HT1080 (cell line): ENCODE data around the gene HIRIP3. TPM values are rescaled to one million over a fixed set of nuclear protein-coding genes. Genes with fewer than 3 reads are reported as not detected.
"Not testable (repeated sequence)": the region's sequence is repeated elsewhere in the genome, so short reads cannot be mapped to it uniquely, and the experiment has no call there.

Source experiments
- DNase-seq: peaks from one replicate; pipeline ENCODE4 v3.0.0-alpha.2; 2015; ENCODE audit warnings: low read depth
- total RNA-seq: library from RNA; depleted of rRNA; stranded (reverse); fragments of >200 nt; shearing (Covaris generic); gene quantifications from 2 replicates; pipeline ENCODE4 v1.2.3, GENCODE V29; 2014; rRNA removed

The HIRIP3 gene
- total RNA-seq, 1 experiment from 2014 or later, result 33.8 TPM

DNA sequence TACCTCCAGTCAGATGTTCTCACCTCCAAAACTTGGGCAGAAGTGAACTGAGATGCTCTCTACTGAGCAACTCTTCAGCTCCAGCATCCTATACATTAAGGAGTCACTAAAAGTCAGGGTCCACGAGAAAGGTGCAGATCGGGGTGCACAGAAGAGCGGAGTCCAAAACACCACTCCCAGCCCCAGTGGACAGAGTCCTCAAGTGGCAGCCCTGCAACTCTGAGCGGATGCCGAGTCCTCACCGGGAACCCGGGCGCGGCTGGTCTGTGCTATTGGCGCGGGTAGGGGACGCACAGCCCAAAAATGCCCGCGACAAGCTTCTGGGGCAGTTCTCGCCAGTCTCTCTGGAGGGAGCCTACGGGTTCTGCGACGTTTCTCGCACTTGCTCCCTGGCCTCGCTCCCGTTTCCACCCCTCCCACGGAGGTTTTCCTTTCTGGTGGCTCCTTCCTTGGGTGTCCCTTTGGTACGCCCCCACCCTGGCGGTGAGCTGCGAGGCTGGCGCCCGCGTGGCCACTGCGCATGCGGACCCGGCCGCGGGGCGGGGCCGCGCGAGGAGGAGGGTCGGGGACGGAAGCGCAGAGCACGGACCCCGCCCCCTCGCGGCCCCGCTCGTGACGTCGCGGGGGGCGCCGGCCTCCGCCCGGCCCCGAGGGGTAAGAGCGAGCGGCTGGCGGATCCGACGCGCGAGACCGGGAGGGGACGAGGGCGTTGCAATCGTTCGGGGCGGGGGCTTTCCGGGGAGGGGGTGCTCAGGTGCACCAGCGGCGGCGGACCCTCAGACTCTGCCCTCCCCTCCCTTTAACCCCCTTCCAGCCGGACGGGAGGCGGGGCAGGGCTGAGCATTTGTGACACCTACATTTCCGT is 33.7 kb downstream of the HIRIP3 start, which contains the start of gene TMEM219:
TMEM219 (plus strand) TSS at position 601 of the 865 bp plus-strand sequence. CDS start 1,065 bp downstream, outside the sequence.
- DNase-seq, result peak; percentile 88

DNA sequence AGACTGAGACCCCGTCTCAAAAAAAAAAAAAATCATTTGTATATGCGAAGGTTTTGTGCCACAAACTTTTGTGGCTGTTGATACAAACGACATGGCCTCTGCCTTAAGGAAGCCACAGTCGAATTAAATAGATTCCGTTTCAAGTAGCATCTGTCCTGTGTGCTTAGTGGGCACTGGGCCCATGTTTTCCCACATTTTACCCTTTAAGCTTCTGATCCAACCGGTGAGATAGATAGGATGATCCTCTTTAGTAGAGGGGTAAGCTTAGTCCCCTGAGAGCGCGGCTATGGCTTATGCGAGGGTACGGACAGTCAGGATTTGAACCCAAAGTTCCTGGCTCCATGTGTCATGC is 34.3 kb downstream of the HIRIP3 start:
- no peak for DNase-seq

DNA sequence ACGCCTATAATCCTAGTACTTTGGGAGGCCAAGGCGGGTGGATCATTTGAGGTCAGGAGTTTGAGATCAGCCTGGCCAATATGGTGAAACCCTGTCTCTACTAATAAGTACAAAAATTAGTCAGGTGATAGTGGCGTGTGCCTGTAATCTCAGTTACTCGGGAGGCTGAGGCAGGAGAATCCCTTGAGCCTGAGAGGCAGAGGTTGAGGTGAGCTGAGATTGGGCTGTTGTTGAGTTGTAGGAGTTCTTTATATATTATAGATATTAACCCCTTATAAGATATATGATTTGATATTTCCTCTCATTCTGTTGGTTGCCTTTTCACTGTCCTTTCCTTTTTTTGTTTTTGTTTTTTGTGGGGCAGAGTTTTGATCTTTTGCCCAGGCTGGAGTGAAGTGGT is 35.6 kb downstream of the HIRIP3 start:
- not testable (repeated sequence) for DNase-seq

DNA sequence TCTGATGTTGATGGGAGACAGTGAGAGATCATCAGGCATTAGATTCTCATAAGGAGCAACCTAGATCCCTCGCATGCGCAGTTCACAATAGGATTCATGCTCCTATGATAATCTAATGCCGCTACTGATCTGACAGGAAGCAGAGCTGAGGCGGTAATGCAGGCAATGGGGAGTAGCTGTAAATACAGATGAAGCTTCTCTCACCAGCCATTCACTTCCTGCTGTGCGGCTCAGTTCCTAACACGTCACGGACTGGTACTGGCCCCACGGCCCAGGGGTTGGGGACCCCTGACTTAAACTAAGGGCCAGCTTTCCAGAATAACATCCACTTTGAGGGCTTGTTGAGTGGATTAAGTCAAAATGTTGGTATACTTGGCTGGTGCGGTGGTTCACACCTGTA is 36.1 kb downstream of the HIRIP3 start:
- no peak for DNase-seq

DNA sequence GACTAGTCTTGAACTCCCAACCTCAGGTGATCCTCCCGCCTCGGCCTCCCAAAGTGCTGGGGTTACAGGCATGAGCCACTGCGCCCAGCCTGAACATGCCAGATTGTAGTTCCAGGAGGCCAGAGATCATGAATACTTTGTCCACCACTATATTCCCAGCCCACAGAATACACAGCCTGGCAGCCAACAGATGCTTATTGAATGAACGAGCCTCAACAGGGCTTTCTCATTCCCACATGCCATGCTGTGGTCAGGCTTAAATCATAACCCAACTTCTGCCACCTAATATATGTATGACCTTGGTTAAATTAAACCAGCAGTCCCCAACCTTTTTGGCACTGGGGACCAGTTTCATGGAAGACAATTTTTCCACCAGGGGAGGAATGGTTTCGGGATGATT is 36.7 kb downstream of the HIRIP3 start:
- DNase-seq, result no peak

DNA sequence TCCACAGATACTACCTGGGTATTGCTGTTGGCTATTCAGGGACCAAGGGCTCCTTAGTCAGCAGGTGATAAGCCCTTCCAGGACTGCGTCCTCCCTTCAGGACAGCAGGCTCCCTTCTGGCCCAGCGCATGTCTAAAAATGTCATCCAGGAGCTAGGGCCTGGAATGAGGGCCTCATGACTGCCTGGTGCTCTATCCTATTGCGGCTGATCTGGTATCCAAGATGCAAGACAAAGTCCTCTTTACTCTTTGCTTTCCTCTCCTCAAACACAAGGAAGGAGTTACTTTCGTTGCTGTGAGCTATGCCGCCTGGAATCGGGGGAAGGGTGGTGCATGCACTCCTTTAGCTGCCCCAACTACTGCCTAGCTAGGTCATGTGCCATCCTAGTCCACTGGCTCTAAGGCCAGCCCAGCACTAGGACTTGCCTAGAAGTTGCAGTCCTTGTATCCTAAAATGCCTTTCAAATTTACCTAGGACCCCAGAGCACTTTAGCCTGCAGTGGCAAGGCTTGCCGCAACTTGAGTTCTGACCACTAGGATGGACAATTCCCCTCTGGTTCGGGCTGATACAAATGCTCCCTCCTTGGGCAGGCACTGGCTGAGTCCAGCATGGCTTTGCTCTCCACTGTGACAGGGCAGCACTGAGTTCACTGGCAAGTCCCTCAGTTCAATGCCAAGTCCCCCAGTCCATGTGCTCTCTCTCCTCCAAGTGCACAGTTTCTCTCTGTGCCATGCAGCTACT is 43.6 kb downstream of the HIRIP3 start:
- DNase-seq, result no peak

DNA sequence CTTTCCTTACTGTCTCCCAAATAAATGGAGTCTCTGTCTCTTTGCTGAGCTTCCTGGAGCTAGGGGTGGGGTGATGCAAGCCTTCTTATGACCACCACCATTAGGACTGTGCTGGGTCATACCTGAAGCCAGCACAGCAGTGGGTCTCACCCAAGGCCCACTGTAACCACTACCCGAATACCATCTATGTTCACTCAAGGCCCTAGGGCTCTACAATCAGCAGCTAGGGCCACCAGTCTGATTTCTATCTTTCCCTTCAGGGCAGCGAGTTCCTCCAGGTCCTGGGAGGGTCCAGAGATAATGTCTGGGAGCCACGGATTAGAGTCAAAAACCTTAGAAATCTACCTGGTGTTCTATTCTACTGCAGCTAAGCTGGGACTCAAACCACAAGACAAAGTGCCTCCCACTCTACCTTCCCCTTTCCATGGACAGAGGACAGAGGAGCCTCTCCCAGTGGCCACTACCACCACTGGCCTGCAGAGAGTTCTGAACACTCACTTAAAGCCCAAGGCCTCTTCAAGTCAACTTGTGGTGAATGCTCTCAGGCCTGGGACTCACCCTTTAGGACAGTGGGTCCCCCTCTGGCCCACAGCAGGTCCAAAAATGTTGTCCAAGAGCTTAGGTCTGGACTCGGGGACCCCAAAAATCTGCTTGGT is 44.5 kb downstream of the HIRIP3 start:
- DNase-seq, result no peak

DNA sequence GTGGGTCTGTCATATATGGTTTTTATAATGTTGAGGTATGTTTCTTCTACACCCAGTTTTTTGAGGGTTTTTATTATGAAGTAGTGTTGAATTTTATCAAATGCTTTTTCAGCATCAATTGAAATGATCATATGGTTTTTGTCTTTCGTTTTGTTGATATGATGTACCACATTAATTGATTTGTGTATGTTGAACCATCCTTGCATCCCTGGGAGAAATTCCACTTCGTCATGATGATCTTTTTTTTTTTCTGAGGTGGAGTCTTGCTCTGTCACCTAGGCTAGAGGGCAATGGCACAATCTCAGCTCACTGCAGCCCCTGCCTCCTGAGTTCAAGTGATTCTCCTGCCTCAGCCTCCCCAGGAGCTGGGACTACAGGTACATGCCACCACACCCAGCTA is 47.5 kb downstream of the HIRIP3 start:
- no peak for DNase-seq

DNA sequence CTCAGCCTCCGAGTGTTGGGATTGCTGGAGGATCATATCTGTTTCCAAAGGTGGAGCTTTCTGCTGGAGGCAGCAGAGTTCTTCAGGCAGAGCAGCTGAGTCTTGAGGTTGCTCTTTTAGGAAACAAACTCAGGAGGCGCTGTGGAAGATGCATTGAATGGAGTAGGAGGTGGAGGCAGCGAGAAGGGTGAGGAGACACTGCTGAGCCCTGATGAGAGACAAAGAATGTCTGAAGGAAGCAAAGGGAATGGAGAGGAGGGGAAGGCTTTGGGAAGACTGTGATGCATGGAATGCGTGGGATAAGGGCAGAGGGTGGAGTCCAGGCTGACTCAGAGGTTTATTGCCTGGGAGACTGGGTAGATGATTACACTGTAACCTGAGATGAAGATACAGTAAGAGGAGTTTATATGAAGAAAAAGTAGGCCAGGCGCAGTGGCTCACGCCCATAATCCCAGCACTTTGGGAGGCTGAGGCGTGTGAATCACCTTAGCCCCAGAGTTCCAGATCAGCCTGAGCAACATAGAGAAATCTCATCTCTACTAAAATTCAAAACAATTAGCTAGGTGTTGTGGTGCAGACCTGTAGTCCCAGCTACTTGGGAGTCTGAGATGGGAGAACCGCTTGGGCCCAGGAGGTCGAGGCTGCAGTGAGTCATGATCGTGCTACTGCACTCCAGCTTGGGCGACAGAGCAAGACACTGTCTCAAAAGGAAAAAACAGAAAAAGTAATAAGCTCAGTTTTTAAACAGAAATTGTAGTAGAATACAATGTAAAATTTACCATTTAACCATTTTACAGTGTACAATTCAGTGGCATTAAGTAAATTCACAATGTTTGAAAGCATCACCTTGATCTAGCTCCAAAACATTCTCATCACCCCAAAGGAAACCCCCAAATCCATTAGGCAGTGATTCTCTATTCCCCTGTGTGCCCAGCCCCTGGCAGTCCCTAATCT is 51.3 kb downstream of the HIRIP3 start:
- peak; percentile 100 for DNase-seq

Other genes starting within 250 kb of the HIRIP3 start
- gene C16orf54, start 249.6 kb downstream of the HIRIP3 start, total RNA-seq, result 0.13 and 1.5 TPM in 2 replicates
- gene ZG16, start 217.4 kb downstream of the HIRIP3 start, total RNA-seq, result not detected in 2 replicates
- 120 and 122 TPM in 2 replicates for gene KIF22, start 204.9 kb downstream of the HIRIP3 start, total RNA-seq
- gene MAZ, start 189.1 kb downstream of the HIRIP3 start, total RNA-seq, result 289 and 412 TPM in 2 replicates
- 0.60 and 4.5 TPM in 2 replicates for gene PRRT2, start 183.4 kb downstream of the HIRIP3 start, total RNA-seq
- 51.3 and 56.5 TPM in 2 replicates for gene PAGR1, start 179.5 kb downstream of the HIRIP3 start, total RNA-seq
- gene MVP, start 175.2 kb downstream of the HIRIP3 start, total RNA-seq, result 96.4 and 101 TPM in 2 replicates
- 77.2 and 80.9 TPM in 2 replicates for gene CDIPT, start 132.4 kb downstream of the HIRIP3 start, total RNA-seq
- 1.5 and 2.6 TPM in 2 replicates for gene SEZ6L2, start 96.1 kb downstream of the HIRIP3 start, total RNA-seq
- gene ASPHD1, start 95.1 kb downstream of the HIRIP3 start, total RNA-seq, result 3.8 and 9.3 TPM in 2 replicates
- gene KCTD13, start 69.4 kb downstream of the HIRIP3 start, total RNA-seq, result 4.1 and 4.3 TPM in 2 replicates
- gene TMEM219, start 33.5 kb downstream of the HIRIP3 start, total RNA-seq, result 38.0 and 39.0 TPM in 2 replicates
- gene TAOK2, start 21.7 kb downstream of the HIRIP3 start, total RNA-seq, result 38.4 and 40.0 TPM in 2 replicates
- gene INO80E, start 624 bp upstream of the HIRIP3 start, total RNA-seq, result 80.1 and 94.7 TPM in 2 replicates
- 0.10 and 0.63 TPM in 2 replicates for gene DOC2A, start 15.4 kb upstream of the HIRIP3 start, total RNA-seq
- gene C16orf92, start 27.6 kb upstream of the HIRIP3 start, total RNA-seq, result not detected in 2 replicates
- gene TLCD3B, start 35.7 kb upstream of the HIRIP3 start, total RNA-seq, result 0.11 and 0.13 TPM in 2 replicates
- 1,753 and 2,052 TPM in 2 replicates for gene ALDOA, start 70.1 kb upstream of the HIRIP3 start, total RNA-seq
- gene PPP4C, start 80.4 kb upstream of the HIRIP3 start, total RNA-seq, result 217 and 241 TPM in 2 replicates
- 0.59 and 0.90 TPM in 2 replicates for gene TBX6, start 96.3 kb upstream of the HIRIP3 start, total RNA-seq
- 0.48 and 2.7 TPM in 2 replicates for gene YPEL3, start 100.6 kb upstream of the HIRIP3 start, total RNA-seq
- 0.06 and 2.1 TPM in 2 replicates for gene GDPD3, start 117.9 kb upstream of the HIRIP3 start, total RNA-seq
- gene MAPK3, start 127.6 kb upstream of the HIRIP3 start, total RNA-seq, result 18.4 and 22.9 TPM in 2 replicates
- 7.1 and 9.1 TPM in 2 replicates for gene CORO1A, start 188.0 kb upstream of the HIRIP3 start, total RNA-seq
- gene BOLA2B, start 198.0 kb upstream of the HIRIP3 start, total RNA-seq, result 67.0 and 120 TPM in 2 replicates
- gene SLX1A, start 198.3 kb upstream of the HIRIP3 start, total RNA-seq, result 93.6 and 98.4 TPM in 2 replicates
- gene SULT1A3, start 203.6 kb upstream of the HIRIP3 start, total RNA-seq, result 3.8 and 15.1 TPM in 2 replicates